Vein endothelial cell (primary cell): ENCODE data around the gene XCR1. TPM values are rescaled to one million over a fixed set of nuclear protein-coding genes. Genes with fewer than 3 reads are reported as not detected.

Source experiments
- total RNA-seq: library from RNA; depleted of rRNA; stranded (reverse); fragments of >200 nt; gene quantifications from 2 replicates; pipeline ENCODE4 v1.2.3, GENCODE V29; 2012

Gene XCR1
- total RNA-seq: not detected in 2 replicates

GRCh38 chr3:46027021-46027705, at the start of gene XCR1:
Gene XCR1, minus strand, starts transcription at chr3:46027483. Its CDS starts 5,536 bp downstream, at chr3:46021947.

DNA sequence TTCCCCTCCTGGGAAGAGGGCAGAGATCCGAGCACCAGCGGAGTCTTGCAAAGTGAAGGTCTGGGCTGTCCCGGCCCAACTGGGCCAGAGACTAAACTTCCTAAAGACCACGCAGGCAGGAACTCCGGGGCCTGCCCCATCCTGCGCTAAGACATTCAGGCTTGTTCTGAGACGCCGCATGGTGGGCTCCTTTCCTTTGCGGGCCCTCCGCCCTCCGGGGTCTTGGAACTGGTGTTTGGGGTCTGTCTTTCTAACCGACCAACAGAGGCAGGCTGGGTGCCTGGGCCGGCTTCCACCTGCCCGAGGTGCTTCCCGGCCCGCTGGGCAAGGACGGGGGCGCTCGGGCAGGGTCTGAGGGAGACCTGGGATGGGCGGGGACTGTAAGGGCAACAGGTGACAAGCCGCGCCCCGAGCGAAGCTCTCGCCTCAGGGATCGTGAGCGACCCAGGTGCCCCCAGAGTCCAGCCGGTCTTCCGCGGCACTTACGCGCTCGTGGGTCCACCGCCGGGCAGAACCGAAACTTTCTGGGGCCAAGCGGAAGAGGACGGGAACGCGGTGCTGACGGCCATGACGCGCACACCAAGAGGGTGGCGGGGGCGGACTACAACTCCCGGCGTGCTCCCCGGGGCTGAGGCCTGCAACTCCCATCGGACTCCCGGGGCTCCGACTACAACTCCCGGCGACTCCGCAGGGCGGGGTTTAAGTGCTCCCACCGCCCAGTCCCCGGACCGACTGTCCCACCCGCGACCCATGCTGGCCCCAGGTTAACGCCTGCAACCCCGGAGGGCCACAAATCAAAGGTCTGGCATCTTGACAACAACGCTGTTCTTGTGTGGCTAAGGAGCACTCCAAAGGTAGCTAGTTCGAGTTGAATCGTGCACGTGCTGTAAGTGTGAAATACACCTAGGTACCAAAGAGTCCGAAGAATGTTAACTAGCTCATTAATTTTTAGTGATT, 31.8 kb downstream of the XCR1 start, which contains the start of gene FYCO1:
Gene FYCO1, minus strand, starts transcription at position 589 of the 957 bp plus-strand sequence. CDS start 10,914 bp downstream, outside the sequence.

Other genes with a start within 250 kb of the XCR1 start
- not detected in 2 replicates for gene SLC6A20, start 230.9 kb downstream of the XCR1 start, total RNA-seq
- gene LZTFL1, start 185.4 kb downstream of the XCR1 start, total RNA-seq: 10.8 and 14.7 TPM in 2 replicates
- not detected in 2 replicates for gene CCR9, start 140.9 kb downstream of the XCR1 start, total RNA-seq
- not detected in 2 replicates for gene CXCR6, start 84.0 kb downstream of the XCR1 start, total RNA-seq
- 20.9 and 22.5 TPM in 2 replicates for gene FYCO1, start 31.7 kb downstream of the XCR1 start, total RNA-seq
- not detected in 2 replicates for gene CCR1, start 180.8 kb upstream of the XCR1 start, total RNA-seq
- gene CCR3, start 215.0 kb upstream of the XCR1 start, total RNA-seq: not detected in 2 replicates